ENCODE results near the gene ATN1. TPM values are rescaled to one million over a fixed set of nuclear protein-coding genes. Genes with fewer than 3 reads are reported as not detected.
A peak's percentile ranks its signal among the peaks of the same experiment; 100 is the strongest.

Gene ATN1
- total RNA-seq, 1 experiment from 2014 or later = 144 TPM

- POLR2A ChIA-PET (ENCODE audit: low non-redundant PET) = no interaction called here
- no TSS peak for BruUV-seq (replicated peaks)
- Histone ChIP-seq H3K36me3 (ENCODE audit: insufficient read depth, low read length, poor library complexity, severe bottlenecking) (peaks cover 8% of the 10 kb centered on the region), H3K27me3 (replicated peaks; ENCODE audit: insufficient read depth, low read depth, low read length, poor library complexity) (no peaks in the 10 kb centered on the region), H3K9me3 (ENCODE audit: low read depth, low read length, poor library complexity, severe bottlenecking) (no peaks in the 10 kb centered on the region), H3K4me3 (ENCODE audit: low read depth, low read length, poor library complexity, severe bottlenecking) (no peak overlapping the region), H3K27ac (ENCODE audit: low read depth, low read length, poor library complexity, severe bottlenecking) (no peak overlapping the region), H3K4me1 (ENCODE audit: insufficient read depth, low read length, poor library complexity, severe bottlenecking) (peaks cover 20% of the 10 kb centered on the region)
- TF ChIP-seq CTCF (conservative IDR thresholded peaks at IDR 0.05; ENCODE audit: low read depth, low read length) (no peak), EZH2 (IDR thresholded peaks at IDR 0.05; ENCODE audit: borderline replicate concordance, low read depth, low read length, poor library complexity, severe bottlenecking) (no peak)
- CTCF ChIA-PET = no interaction called here
- intact Hi-C loops (cut with micrococcal nuclease; ENCODE audit: unreplicated experiment) = no loop called here
- no peak for DNase-seq (ENCODE audit: low spot score)
Measured at GRCh38 chr12:6948873-6949594, 21.3 kb downstream of the ATN1 start.

DNA sequence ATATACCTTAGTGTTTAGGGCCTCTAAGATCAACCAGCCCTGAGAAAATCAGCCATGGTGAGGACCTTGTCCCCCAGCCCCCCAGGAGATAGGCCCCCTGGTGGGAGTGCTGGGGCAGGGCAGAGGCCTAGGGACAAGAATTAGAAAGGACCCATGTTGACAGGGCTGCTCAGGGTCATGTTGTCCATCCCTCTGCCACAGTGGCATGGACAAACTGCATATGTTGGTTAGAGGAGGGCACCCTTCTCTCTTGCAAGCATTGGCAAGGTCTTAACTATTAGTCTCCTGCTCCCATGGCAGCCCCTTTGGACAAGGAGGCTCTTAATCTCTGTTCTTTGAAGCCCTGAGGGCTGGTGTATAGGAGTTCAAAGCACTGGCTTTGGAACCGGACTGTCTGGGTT lies 22.6 kb downstream of the ATN1 start:
- TF ChIP-seq EZH2 (IDR thresholded peaks at IDR 0.05; ENCODE audit: borderline replicate concordance, low read depth, low read length, poor library complexity, severe bottlenecking) = no peak
- 0 out of 2 replicates have a peak, but pooled peaks have one; percentile 10 for TF ChIP-seq CTCF (conservative IDR thresholded peaks at IDR 0.05; ENCODE audit: low read depth, low read length)
- no TSS peak for BruUV-seq (replicated peaks)
- ChIA-PET CTCF (interaction anchor here (1.7 kb wide), 1 partner anchor 11 kb away, joined by 3 read pairs; no protein-coding TSS in a partner anchor), POLR2A (ENCODE audit: low non-redundant PET) (no interaction called here)
- DNase-seq (ENCODE audit: low spot score) = no peak
- Histone ChIP-seq H3K27ac (ENCODE audit: low read depth, low read length, poor library complexity, severe bottlenecking) (no peak overlapping the region), H3K4me3 (ENCODE audit: low read depth, low read length, poor library complexity, severe bottlenecking) (no peak overlapping the region), H3K9me3 (ENCODE audit: low read depth, low read length, poor library complexity, severe bottlenecking) (no peaks in the 10 kb centered on the region), H3K4me1 (ENCODE audit: insufficient read depth, low read length, poor library complexity, severe bottlenecking) (peaks cover 18% of the 10 kb centered on the region), H3K27me3 (replicated peaks; ENCODE audit: insufficient read depth, low read depth, low read length, poor library complexity) (no peaks in the 10 kb centered on the region), H3K36me3 (ENCODE audit: insufficient read depth, low read length, poor library complexity, severe bottlenecking) (peaks cover 6% of the 10 kb centered on the region)
- intact Hi-C loops (cut with micrococcal nuclease; ENCODE audit: unreplicated experiment) = no loop called here

DNA sequence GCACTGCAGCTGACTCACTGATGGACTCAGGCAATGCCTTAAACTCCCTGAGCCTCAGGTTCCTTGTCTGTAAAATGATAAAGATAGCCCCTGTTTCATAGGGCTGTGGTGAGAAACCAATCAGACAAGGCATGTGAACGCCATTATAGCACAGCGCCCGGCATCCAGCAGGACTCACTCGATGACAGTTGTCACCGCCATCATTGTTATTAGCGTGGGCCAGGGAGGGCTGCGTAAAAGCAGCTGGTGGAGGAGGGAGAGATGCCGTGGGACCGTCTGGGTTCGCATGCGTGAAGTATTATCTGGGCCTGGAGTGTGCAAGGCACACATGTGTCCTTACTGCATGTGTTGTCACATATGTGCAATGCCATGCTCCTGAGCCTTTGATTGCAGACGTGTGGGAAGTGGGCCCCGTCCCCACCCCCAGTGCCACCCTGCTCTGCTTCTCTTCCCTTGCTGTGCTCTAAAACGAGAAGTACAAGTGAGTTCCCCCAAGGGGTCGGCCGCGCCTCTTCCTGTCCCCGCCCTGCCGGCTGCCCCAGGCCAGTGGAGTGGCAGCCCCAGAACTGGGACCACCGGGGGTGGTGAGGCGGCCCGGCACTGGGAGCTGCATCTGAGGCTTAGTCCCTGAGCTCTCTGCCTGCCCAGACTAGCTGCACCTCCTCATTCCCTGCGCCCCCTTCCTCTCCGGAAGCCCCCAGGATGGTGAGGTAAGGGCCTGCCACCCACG lies 23.2 kb downstream of the ATN1 start, which contains the start of gene PTPN6:
TSS of gene PTPN6 (plus strand) at position 546 of the 730 bp plus-strand sequence. CDS start at position 703, 157 bp downstream.
- Histone ChIP-seq H3K27me3 (replicated peaks; ENCODE audit: insufficient read depth, low read depth, low read length, poor library complexity) (no peaks in the 10 kb centered on the region), H3K4me1 (ENCODE audit: insufficient read depth, low read length, poor library complexity, severe bottlenecking) (peaks cover 13% of the 10 kb centered on the region), H3K9me3 (ENCODE audit: low read depth, low read length, poor library complexity, severe bottlenecking) (no peaks in the 10 kb centered on the region), H3K36me3 (ENCODE audit: insufficient read depth, low read length, poor library complexity, severe bottlenecking) (peaks cover under 1% of the 10 kb centered on the region), H3K27ac (ENCODE audit: low read depth, low read length, poor library complexity, severe bottlenecking) (peak within 1 kb of the TSS; percentile 82), H3K4me3 (ENCODE audit: low read depth, low read length, poor library complexity, severe bottlenecking) (no peak within 1 kb of the TSS)
- CTCF ChIA-PET = interaction anchor here (1.7 kb wide), 1 partner anchor 11 kb away, joined by 3 read pairs; no protein-coding TSS in a partner anchor
- DNase-seq (ENCODE audit: low spot score) = no peak
- POLR2A ChIA-PET (ENCODE audit: low non-redundant PET) = no interaction called here
- BruUV-seq (replicated peaks) = no TSS peak
- TF ChIP-seq CTCF (conservative IDR thresholded peaks at IDR 0.05; ENCODE audit: low read depth, low read length) (no peak), EZH2 (IDR thresholded peaks at IDR 0.05; ENCODE audit: borderline replicate concordance, low read depth, low read length, poor library complexity, severe bottlenecking) (no peak)
- intact Hi-C loops (cut with micrococcal nuclease; ENCODE audit: unreplicated experiment) = no loop called here

All from A673 (cell line).